ENCODE measurements around the gene CD300LF. TPM values are rescaled to one million over a fixed set of nuclear protein-coding genes. Genes with fewer than 3 reads are reported as not detected.

The CD300LF gene
- total and polyA plus RNA-seq, 9 of the 15 experiments (the other 6 are each of a cell fraction or from before 2014, with no cell fraction given) = not detected

DNA sequence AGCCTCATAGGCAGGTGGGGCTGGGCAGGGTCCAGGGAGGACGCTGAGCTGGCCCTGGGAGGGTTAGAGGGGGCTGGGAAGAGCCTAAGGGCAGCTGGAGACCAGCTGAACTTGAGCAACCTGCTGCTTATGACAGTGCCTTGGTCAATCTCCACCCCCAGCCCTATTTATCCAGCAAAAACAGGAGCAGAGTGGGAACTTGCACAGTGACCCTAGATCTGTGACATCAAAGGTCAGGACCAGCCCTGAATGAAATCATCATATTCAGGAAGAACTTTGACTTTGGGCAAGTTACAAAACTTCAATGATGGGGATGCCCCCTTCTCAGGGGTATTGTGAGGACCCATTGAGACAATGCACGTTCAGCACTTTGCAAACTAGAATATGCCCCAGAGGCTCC is 9.4 kb downstream of the CD300LF start:
- POLR2A ChIA-PET = interaction anchor here (0.6 to 0.7 kb wide), 2 partner anchors 428 to 1859 kb away, joined by 3 to 4 read pairs; no protein-coding TSS in a partner anchor
- CTCF ChIA-PET (ENCODE audit: low intra/inter-chr PET ratio) = no interaction called here

More for the DNA sequence above, 9.4 kb downstream of the CD300LF start:
- ATAC-seq = no peak
- Histone ChIP-seq H3K27ac (ENCODE audit: extremely low read depth, low read depth, low read length) (no peak overlapping the region), H4K20me1 (replicated peaks; ENCODE audit: control insufficient read depth, insufficient read depth, low read length) (peaks cover 4% of the 10 kb centered on the region), H3K36me3 (ENCODE audit: control insufficient read depth, insufficient read depth, low read length) (no peaks in the 10 kb centered on the region), H3K79me2 (ENCODE audit: control insufficient read depth, insufficient read depth, low read length) (no peaks in the 10 kb centered on the region), H3K4me1 (replicated peaks in 1 of 2; ENCODE audit: control insufficient read depth in 2 of 2, insufficient read depth in 2 of 2, low read length in 2 of 2) (no peaks in the 10 kb centered on the region), H3K4me2 (ENCODE audit: insufficient read depth, low read length) (no peak overlapping the region), H3K27me3 (ENCODE audit: control insufficient read depth in 2 of 2, insufficient read depth in 2 of 2, low read length in 2 of 2) (peaks cover 3 to 41% of the 10 kb centered on the region in 2 experiments; a peak in 3 of 5 replicates), H3K4me3 (no peak overlapping the region), H3K9me3 (replicated peaks; ENCODE audit: control insufficient read depth, insufficient read depth, low read depth, low read length) (no peaks in the 10 kb centered on the region), H2AFZ (ENCODE audit: low read depth, low read length) (no peak overlapping the region), H3K9me1 (ENCODE audit: control insufficient read depth, insufficient read depth, low read length) (no peaks in the 10 kb centered on the region), H3K9ac (ENCODE audit: insufficient read depth in 1 of 2, low read depth in 2 of 2, low read length in 2 of 2) (no peak overlapping the region)
- in situ Hi-C loops (cut with MboI) = no loop called here
- no peak for FAIRE-seq
- TF ChIP-seq SOX6 (IDR thresholded peaks at IDR 0.05) (no peak), KDM1A (IDR thresholded peaks at IDR 0.05) (no peak), DACH1 (IDR thresholded peaks at IDR 0.05; ENCODE audit: partially characterized antibody) (no peak), ZNF696 (CRISPR knock-in tag; conservative IDR thresholded peaks at IDR 0.05) (no peak), ARID2 (IDR thresholded peaks at IDR 0.05) (no peak), ZNF584 (CRISPR knock-in tag; IDR thresholded peaks at IDR 0.05; ENCODE audit: low read depth) (no peak), RUNX1 (IDR thresholded peaks at IDR 0.05; ENCODE audit: low read depth) (no peak), YY1 (IDR thresholded peaks at IDR 0.05; ENCODE audit: borderline replicate concordance in 1 of 3, control insufficient read depth in 1 of 3, extremely low read depth in 1 of 3, insufficient read depth in 3 of 3, insufficient read length in 1 of 3, insufficient replicate concordance in 2 of 3, low read depth in 1 of 3, low read length in 2 of 3) (no peak), NCOA4 (IDR thresholded peaks at IDR 0.05; ENCODE audit: partially characterized antibody) (no peak), NEUROD1 (IDR thresholded peaks at IDR 0.05; ENCODE audit: borderline replicate concordance, low read depth, low read length, partially characterized antibody) (no peak), ZNF707 (CRISPR knock-in tag; conservative IDR thresholded peaks at IDR 0.05) (no peak), ZNF184 (CRISPR knock-in tag; IDR thresholded peaks at IDR 0.05) (no peak), MTA3 (IDR thresholded peaks at IDR 0.05; ENCODE audit: borderline replicate concordance) (no peak), HDAC2 (IDR thresholded peaks at IDR 0.05) (no peak), TAF9B (IDR thresholded peaks at IDR 0.05; ENCODE audit: partially characterized antibody) (no peak), ZNF764 (CRISPR knock-in tag; IDR thresholded peaks at IDR 0.05; ENCODE audit: low read depth) (no peak)
- TF ChIP-seq, protein P1, sequence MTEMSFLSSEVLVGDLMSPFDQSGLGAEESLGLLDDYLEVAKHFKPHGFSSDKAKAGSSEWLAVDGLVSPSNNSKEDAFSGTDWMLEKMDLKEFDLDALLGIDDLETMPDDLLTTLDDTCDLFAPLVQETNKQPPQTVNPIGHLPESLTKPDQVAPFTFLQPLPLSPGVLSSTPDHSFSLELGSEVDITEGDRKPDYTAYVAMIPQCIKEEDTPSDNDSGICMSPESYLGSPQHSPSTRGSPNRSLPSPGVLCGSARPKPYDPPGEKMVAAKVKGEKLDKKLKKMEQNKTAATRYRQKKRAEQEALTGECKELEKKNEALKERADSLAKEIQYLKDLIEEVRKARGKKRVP (CRISPR knock-in tag; IDR thresholded peaks at IDR 0.05) = no peak
- TF ChIP-seq, protein P2, sequence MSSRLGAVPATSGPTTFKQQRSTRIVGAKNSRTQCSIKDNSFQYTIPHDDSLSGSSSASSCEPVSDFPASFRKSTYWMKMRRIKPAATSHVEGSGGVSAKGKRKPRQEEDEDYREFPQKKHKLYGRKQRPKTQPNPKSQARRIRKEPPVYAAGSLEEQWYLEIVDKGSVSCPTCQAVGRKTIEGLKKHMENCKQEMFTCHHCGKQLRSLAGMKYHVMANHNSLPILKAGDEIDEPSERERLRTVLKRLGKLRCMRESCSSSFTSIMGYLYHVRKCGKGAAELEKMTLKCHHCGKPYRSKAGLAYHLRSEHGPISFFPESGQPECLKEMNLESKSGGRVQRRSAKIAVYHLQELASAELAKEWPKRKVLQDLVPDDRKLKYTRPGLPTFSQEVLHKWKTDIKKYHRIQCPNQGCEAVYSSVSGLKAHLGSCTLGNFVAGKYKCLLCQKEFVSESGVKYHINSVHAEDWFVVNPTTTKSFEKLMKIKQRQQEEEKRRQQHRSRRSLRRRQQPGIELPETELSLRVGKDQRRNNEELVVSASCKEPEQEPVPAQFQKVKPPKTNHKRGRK (tag; IDR thresholded peaks at IDR 0.05) = no peak
- no TSS peak for BruUV-seq (replicated peaks)
- DNase-seq (ENCODE audit: extremely low read depth in 1 of 4, low spot score in 3 of 4) = no peak
- 0% methylated on average over 2 of the region's 2 CpGs for WGBS (ENCODE audit: insufficient coverage, low coverage, missing lambda C conversion rate)
- intact Hi-C loops (cut with micrococcal nuclease) = no loop called here

Measured in K562 (cell line).